HEK293 (cell line): ENCODE measurements around the gene MCHR1.

ENCODE experiments used
- CTCF ChIP-seq: fragments of 450-650 bp; formaldehyde crosslinking; IDR thresholded peaks from 2 replicates; pipeline ENCODE4 v1.5.1; 2016; ENCODE audit warnings: missing biosample characterization, missing genetic modification characterization
- GLIS2 ChIP-seq: fragments of 450-650 bp; formaldehyde crosslinking; IDR thresholded peaks from 2 replicates; pipeline ENCODE4 v1.5.1; 2016; ENCODE audit warnings: missing biosample characterization, missing genetic modification characterization
- KLF16 ChIP-seq: fragments of 450-650 bp; formaldehyde crosslinking; IDR thresholded peaks from 2 replicates; pipeline ENCODE4 v1.5.1; 2017; ENCODE audit warnings: missing biosample characterization, missing genetic modification characterization
- OSR2 ChIP-seq: fragments of 450-650 bp; formaldehyde crosslinking; IDR thresholded peaks from 2 replicates; pipeline ENCODE4 v1.5.1; 2016; ENCODE audit warnings: missing biosample characterization, missing genetic modification characterization
- PRDM1 ChIP-seq: fragments of 450-650 bp; formaldehyde crosslinking; IDR thresholded peaks from 2 replicates; pipeline ENCODE4; 2016; ENCODE audit warnings: missing biosample characterization, missing genetic modification characterization
- PRDM6 ChIP-seq: fragments of 450-650 bp; formaldehyde crosslinking; IDR thresholded peaks from 2 replicates; pipeline ENCODE4 v1.5.1; 2017; ENCODE audit warnings: missing biosample characterization, missing genetic modification characterization
- SCRT2 ChIP-seq: fragments of 450-650 bp; formaldehyde crosslinking; IDR thresholded peaks from 2 replicates; pipeline ENCODE4 v1.5.1; 2016; ENCODE audit warnings: missing biosample characterization, missing genetic modification characterization
- ZBTB26 ChIP-seq: fragments of 450-650 bp; formaldehyde crosslinking; optimal IDR thresholded peaks from 2 replicates; pipeline ENCODE3; 2016; ENCODE audit warnings: missing biosample characterization, mild to moderate bottlenecking, missing genetic modification characterization
- ZBTB48 ChIP-seq: fragments of 450-650 bp; formaldehyde crosslinking; IDR thresholded peaks from 2 replicates; pipeline ENCODE4 v1.5.1; 2016; ENCODE audit warnings: missing biosample characterization, missing genetic modification characterization
- ZFP37 ChIP-seq: fragments of 450-650 bp; formaldehyde crosslinking; IDR thresholded peaks from 2 replicates; pipeline ENCODE4 v1.5.1; 2016; ENCODE audit warnings: missing biosample characterization, missing genetic modification characterization
- ZNF114 ChIP-seq: fragments of 450-650 bp; formaldehyde crosslinking; IDR thresholded peaks from 2 replicates; pipeline ENCODE4 v1.5.0; 2017; ENCODE audit warnings: missing biosample characterization, missing genetic modification characterization
- ZNF132 ChIP-seq: fragments of 450-650 bp; formaldehyde crosslinking; IDR thresholded peaks from 2 replicates; pipeline ENCODE4 v1.5.1; 2017; ENCODE audit warnings: missing biosample characterization, missing genetic modification characterization, borderline replicate concordance
- ZNF140 ChIP-seq: fragments of 450-650 bp; formaldehyde crosslinking; IDR thresholded peaks from 2 replicates; pipeline ENCODE4 v1.5.1; 2016; ENCODE audit warnings: missing biosample characterization, missing genetic modification characterization
- ZNF184 ChIP-seq: fragments of 450-650 bp; IDR thresholded peaks from 2 replicates; pipeline ENCODE4 v1.5.1; 2018; ENCODE audit warnings: missing biosample characterization, mild to moderate bottlenecking, missing genetic modification characterization
- ZNF211 ChIP-seq: fragments of 450-650 bp; formaldehyde crosslinking; IDR thresholded peaks from 2 replicates; pipeline ENCODE4 v1.5.1; 2016; ENCODE audit warnings: low read depth, missing biosample characterization, missing genetic modification characterization
- ZNF221 ChIP-seq: fragments of 450-650 bp; formaldehyde crosslinking; IDR thresholded peaks from 2 replicates; pipeline ENCODE4 v1.5.1; 2017; ENCODE audit warnings: missing biosample characterization, missing genetic modification characterization, borderline replicate concordance
- ZNF223 ChIP-seq: fragments of 450-650 bp; formaldehyde crosslinking; IDR thresholded peaks from 2 replicates; pipeline ENCODE4 v1.5.1; 2016; ENCODE audit warnings: missing biosample characterization, missing genetic modification characterization
- ZNF350 ChIP-seq: fragments of 450-650 bp; formaldehyde crosslinking; IDR thresholded peaks from 2 replicates; pipeline ENCODE4 v1.5.0; 2017; ENCODE audit warnings: missing biosample characterization, mild to moderate bottlenecking, missing genetic modification characterization
- ZNF433 ChIP-seq: fragments of 450-650 bp; formaldehyde crosslinking; IDR thresholded peaks from 2 replicates; pipeline ENCODE4 v1.5.1; 2016; ENCODE audit warnings: missing biosample characterization, missing genetic modification characterization, low read depth
- ZNF48 ChIP-seq: fragments of 450-650 bp; formaldehyde crosslinking; IDR thresholded peaks from 2 replicates; pipeline ENCODE4 v1.5.1; 2016; ENCODE audit warnings: missing biosample characterization, missing genetic modification characterization
- ZNF518A ChIP-seq: fragments of 450-650 bp; formaldehyde crosslinking; conservative IDR thresholded peaks from 2 replicates; pipeline ENCODE4 v1.5.1; 2016; ENCODE audit warnings: low read depth, missing biosample characterization, missing genetic modification characterization
- ZNF521 ChIP-seq: fragments of 450-650 bp; formaldehyde crosslinking; IDR thresholded peaks from 2 replicates; pipeline ENCODE4 v1.5.1; 2017; ENCODE audit warnings: missing biosample characterization, mild to moderate bottlenecking, missing genetic modification characterization
- ZNF596 ChIP-seq: fragments of 450-650 bp; IDR thresholded peaks from 2 replicates; pipeline ENCODE4 v1.5.0; 2018; ENCODE audit warnings: missing biosample characterization, mild to moderate bottlenecking, missing genetic modification characterization, moderate library complexity
- ZNF623 ChIP-seq: fragments of 450-650 bp; formaldehyde crosslinking; IDR thresholded peaks from 2 replicates; pipeline ENCODE4 v1.5.1; 2016; ENCODE audit warnings: missing biosample characterization, missing genetic modification characterization
- ZNF626 ChIP-seq: fragments of 450-650 bp; sonication (Bioruptor Pico); formaldehyde crosslinking; IDR thresholded peaks from 2 replicates; pipeline ENCODE4 v1.5.1; 2018; ENCODE audit warnings: missing biosample characterization, missing genetic modification characterization, inconsistent platforms
- ZNF639 ChIP-seq: fragments of 450-650 bp; formaldehyde crosslinking; IDR thresholded peaks from 2 replicates; pipeline ENCODE4 v1.5.1; 2016; ENCODE audit warnings: missing biosample characterization, missing genetic modification characterization
- ZNF664 ChIP-seq: fragments of 450-650 bp; formaldehyde crosslinking; IDR thresholded peaks from 2 replicates; pipeline ENCODE4 v1.5.1; 2016; ENCODE audit warnings: missing biosample characterization, missing genetic modification characterization
- ZNF692 ChIP-seq: fragments of 450-650 bp; formaldehyde crosslinking; IDR thresholded peaks from 2 replicates; pipeline ENCODE4 v1.5.1; 2016; ENCODE audit warnings: missing biosample characterization, missing genetic modification characterization

MCHR1 gene

GRCh38 chr22:40720538-40721256, 41.4 kb downstream of the MCHR1 start (continued):
- TF ChIP-seq ZNF114 (tag by site-specific recombination) (no peak), ZNF184 (no peak), ZNF221 (no peak), ZBTB48 (no peak), ZNF223 (tag by site-specific recombination) (no peak), SCRT2 (tag by site-specific recombination) (no peak), ZNF596 (tag by site-specific recombination) (no peak), ZNF48 (no peak), ZNF132 (tag by site-specific recombination) (no peak), CTCF (no peak), OSR2 (tag by site-specific recombination) (peak; percentile 79), ZNF350 (tag by site-specific recombination) (no peak), ZNF692 (tag by site-specific recombination) (peak; percentile 41; the same call in 1 of the 2 replicates), ZNF211 (no peak), ZNF639 (peak; percentile 43; the same call in 1 of the 2 replicates), ZBTB26 (tag by site-specific recombination) (no peak), ZNF140 (tag by site-specific recombination) (no peak), ZNF518A (tag by site-specific recombination) (no peak), PRDM6 (tag by site-specific recombination) (peak; percentile 61), ZNF623 (tag by site-specific recombination) (peak; percentile 22; the same call in 1 of the 2 replicates), ZNF521 (tag by site-specific recombination) (no peak), ZNF626 (tag by site-specific recombination) (no peak), KLF16 (tag by site-specific recombination) (0 out of 2 replicates have a peak, but pooled peaks have one; percentile 47), GLIS2 (tag by site-specific recombination) (no peak), ZNF433 (no peak), ZFP37 (0 out of 2 replicates have a peak, but pooled peaks have one; percentile 10), ZNF664 (tag by site-specific recombination) (no peak), PRDM1 (tag by site-specific recombination) (no peak)
